Upper lobe of right lung (tissue), 1 donor: ENCODE measurements around the gene GALNT2. TPM values are rescaled to one million over a fixed set of nuclear protein-coding genes. Genes with fewer than 3 reads are reported as not detected.

Experiments used
- ATAC-seq: fragments of 200-7000 bp; cut with Tn5 transposase; one replicate; pipeline ENCODE4 v1.9.1; 2020; ENCODE audit warnings: mild to moderate bottlenecking, moderate library complexity
- DNase-seq: peaks from one replicate; pipeline ENCODE4 v3.0.0-alpha.2; 2020
- H3K27ac ChIP-seq: fragments of 200-600 bp; one replicate; pipeline ENCODE4 v1.8.0; 2022
- H3K27me3 ChIP-seq: fragments of 200-600 bp; one replicate; pipeline ENCODE4 v1.8.0; 2022; ENCODE audit warnings: mild to moderate bottlenecking
- H3K36me3 ChIP-seq: fragments of 200-600 bp; one replicate; pipeline ENCODE4 v1.8.0; 2022
- H3K4me1 ChIP-seq: fragments of 200-600 bp; one replicate; pipeline ENCODE4 v1.8.0; 2022
- H3K4me3 ChIP-seq: fragments of 200-600 bp; one replicate; pipeline ENCODE4 v1.8.0; 2022; ENCODE audit warnings: mild to moderate bottlenecking
- H3K9me3 ChIP-seq: fragments of 200-600 bp; one replicate; pipeline ENCODE4 v1.8.0; 2022
- intact Hi-C: fragments of 100-400 bp; cut with DNase I; formaldehyde crosslinking; loops from one replicate; pipeline ENCODE4 v1.11.0; 2022
- total RNA-seq: library from RNA; stranded (reverse); fragmentation: NEBNext Ultra II Directional; extraction: Animal tissue kit (Norgen Biotek cat#: 25700); gene quantifications from one replicate; pipeline ENCODE4 v1.2.1, GENCODE V29; 2021
- TF ChIP-seq, protein P1 (sequence below): fragments of 200-600 bp; IDR thresholded peaks from one replicate; pipeline ENCODE4 v1.8.0; 2022; ENCODE audit warnings: antibody characterized with exemption
- donor health status: DM: no; HTN: yes; CAD: no; lungs with severe emphysema.

GALNT2 gene
- total RNA-seq, 1 donor from 2014 or later: 55.1 TPM

DNA sequence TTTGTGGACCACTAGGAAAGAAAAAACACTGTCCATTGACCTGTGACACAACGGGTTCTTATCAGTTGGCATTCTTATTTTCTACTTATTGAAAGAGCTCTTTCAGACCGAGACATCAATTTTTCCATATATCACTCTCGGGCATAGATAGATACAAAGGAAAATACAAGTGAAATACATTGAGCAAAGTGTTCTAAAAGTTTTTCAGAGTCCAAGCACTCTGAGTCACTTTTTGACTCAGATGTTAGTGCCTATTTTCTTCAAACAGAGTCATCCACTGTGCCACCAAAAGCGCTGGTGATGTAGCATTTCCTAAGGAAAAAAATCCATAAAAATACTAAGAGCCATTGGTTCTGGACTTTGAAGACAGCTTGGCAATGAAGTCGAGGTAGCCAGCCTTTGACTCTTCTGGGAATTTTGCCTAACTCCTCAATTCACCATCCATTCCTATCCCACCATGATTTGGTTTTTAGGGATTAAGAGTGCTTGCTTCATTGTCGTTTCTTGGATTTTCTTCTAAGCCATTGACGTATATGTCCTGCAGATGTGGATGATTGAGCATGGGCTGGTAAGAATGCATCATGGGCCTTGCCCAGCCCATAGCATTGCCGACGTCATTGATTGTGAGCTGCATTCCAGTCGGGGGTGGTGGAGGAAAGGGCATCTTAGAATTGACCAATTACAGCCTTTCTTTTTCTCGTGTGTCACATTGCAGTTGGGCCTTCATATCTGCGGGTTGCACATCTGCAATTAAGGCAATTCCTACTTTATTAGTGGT lies 10.6 kb downstream of the GALNT2 start:
- intact Hi-C loops: no loop called here
- Histone ChIP-seq H3K36me3 (no peaks in the 10 kb centered on the region), H3K4me1 (no peaks in the 10 kb centered on the region), H3K9me3 (no peaks in the 10 kb centered on the region), H3K27me3 (no peaks in the 10 kb centered on the region), H3K27ac (no peak overlapping the region), H3K4me3 (no peak overlapping the region)
- DNase-seq: no peak
- TF ChIP-seq, protein P1, sequence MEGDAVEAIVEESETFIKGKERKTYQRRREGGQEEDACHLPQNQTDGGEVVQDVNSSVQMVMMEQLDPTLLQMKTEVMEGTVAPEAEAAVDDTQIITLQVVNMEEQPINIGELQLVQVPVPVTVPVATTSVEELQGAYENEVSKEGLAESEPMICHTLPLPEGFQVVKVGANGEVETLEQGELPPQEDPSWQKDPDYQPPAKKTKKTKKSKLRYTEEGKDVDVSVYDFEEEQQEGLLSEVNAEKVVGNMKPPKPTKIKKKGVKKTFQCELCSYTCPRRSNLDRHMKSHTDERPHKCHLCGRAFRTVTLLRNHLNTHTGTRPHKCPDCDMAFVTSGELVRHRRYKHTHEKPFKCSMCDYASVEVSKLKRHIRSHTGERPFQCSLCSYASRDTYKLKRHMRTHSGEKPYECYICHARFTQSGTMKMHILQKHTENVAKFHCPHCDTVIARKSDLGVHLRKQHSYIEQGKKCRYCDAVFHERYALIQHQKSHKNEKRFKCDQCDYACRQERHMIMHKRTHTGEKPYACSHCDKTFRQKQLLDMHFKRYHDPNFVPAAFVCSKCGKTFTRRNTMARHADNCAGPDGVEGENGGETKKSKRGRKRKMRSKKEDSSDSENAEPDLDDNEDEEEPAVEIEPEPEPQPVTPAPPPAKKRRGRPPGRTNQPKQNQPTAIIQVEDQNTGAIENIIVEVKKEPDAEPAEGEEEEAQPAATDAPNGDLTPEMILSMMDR: no peak
- ATAC-seq: no peak

DNA sequence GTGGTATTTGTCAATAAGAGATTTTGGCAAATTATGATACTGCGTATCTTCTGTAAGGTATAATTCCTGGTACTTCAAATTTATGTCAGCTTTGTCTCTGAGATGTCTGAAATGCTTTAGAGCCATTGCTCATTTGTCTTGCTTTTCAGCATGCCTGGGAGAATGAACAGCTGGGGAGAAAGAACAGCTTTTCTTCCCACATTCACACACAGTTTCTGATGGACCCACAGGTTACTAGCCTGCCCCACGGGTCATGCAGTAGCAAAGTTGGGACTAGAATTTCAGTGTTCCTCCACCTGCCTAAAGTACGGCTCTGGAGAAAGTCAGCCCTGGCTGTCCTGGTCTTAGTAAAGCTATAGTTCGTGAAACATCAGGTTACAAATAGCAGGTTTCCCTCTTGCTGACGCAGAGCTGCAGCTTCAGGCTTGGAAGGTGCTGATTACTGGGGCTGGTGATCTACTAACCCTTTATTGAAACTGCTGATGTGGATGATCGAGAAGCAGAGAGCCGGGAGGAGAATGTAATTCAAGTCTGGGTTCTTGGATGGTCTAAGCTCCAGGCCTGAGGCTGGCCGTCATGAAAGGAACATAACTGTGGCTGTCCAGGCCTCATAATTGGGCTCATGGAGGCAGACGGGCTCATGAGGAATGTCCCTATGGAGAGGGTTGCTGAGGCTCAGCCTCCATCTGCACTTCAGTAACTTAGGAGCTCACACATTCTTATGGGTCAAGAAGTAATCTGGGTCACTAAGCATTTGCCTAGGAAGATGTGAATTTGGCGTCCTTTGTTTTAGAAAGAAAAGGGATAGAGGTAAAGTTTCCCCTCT lies 12.4 kb downstream of the GALNT2 start:
- intact Hi-C loops: no loop called here
- no peak for ATAC-seq
- Histone ChIP-seq H3K4me1 (peaks cover 8% of the 10 kb centered on the region), H3K9me3 (no peaks in the 10 kb centered on the region), H3K4me3 (no peak overlapping the region), H3K27ac (no peak overlapping the region), H3K27me3 (no peaks in the 10 kb centered on the region), H3K36me3 (no peaks in the 10 kb centered on the region)
- no peak for DNase-seq
- TF ChIP-seq, protein P1: no peak

DNA sequence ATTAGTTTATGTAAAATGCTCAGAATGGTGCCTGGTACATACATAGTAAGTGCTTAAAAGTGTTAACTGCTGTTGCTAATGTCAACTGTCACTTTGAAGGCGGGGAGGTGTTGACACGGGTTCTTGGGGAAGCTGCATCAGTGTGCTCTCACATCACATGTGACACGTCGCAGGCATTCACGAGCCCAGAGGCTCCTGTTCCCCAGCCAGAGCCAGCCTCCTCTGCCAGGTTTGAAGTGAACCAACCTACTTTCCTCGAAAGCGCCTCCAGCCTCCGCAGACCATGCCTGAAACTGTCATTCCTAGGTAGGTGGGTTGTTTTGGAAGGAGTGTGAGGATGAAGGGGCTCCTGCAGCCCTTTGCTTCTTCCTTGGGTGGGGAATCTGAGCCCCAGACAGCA lies 13.8 kb downstream of the GALNT2 start:
- DNase-seq (no peak), ATAC-seq (no peak)
- Histone ChIP-seq H3K27ac (no peak overlapping the region), H3K27me3 (no peaks in the 10 kb centered on the region), H3K4me1 (peaks cover 15% of the 10 kb centered on the region), H3K9me3 (no peaks in the 10 kb centered on the region), H3K4me3 (no peak overlapping the region), H3K36me3 (no peaks in the 10 kb centered on the region)
- intact Hi-C loops: no loop called here
- TF ChIP-seq, protein P1: no peak

DNA sequence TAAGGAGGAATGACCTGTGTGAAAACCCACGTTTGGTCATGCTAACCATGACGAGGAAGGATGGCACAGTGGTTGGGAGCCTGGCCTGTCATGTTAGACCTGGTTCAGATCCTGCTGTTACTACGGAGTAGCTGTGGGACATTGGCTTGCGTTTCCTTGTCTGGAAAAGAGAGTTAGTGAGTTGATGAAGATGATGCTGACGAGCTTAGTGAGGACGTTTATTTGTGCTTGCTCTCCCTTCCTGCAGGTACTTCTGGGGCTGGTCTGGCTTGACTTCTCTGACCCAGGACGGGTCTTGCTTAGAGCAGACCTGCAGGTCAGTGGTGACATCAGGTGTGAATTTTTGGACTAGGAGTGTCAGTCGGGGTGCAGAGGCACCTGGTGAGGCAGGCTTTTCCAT lies 14.7 kb downstream of the GALNT2 start:
- DNase-seq: no peak
- TF ChIP-seq, protein P1: no peak
- intact Hi-C loops: no loop called here
- H3K27ac ChIP-seq: no peak overlapping the region
- no peaks in the 10 kb centered on the region for H3K36me3 ChIP-seq
- H3K4me3 ChIP-seq: no peak overlapping the region
- ATAC-seq: no peak
- H3K9me3 ChIP-seq: no peaks in the 10 kb centered on the region
- H3K27me3 ChIP-seq: no peaks in the 10 kb centered on the region
- H3K4me1 ChIP-seq: peaks cover 18% of the 10 kb centered on the region

GRCh38 chr1:230082211-230082610 lies 15.2 kb downstream of the GALNT2 start:
- TF ChIP-seq, protein P1: no peak
- DNase-seq (no peak), ATAC-seq (no peak)
- no peaks in the 10 kb centered on the region for H3K9me3 ChIP-seq
- H3K36me3 ChIP-seq: no peaks in the 10 kb centered on the region
- peaks cover 23% of the 10 kb centered on the region for H3K4me1 ChIP-seq
- no peak overlapping the region for H3K27ac ChIP-seq
- no peaks in the 10 kb centered on the region for H3K27me3 ChIP-seq
- H3K4me3 ChIP-seq: no peak overlapping the region
- intact Hi-C loops: no loop called here
